ENCODE results near the gene PDCD1.

The PDCD1 gene

DNA sequence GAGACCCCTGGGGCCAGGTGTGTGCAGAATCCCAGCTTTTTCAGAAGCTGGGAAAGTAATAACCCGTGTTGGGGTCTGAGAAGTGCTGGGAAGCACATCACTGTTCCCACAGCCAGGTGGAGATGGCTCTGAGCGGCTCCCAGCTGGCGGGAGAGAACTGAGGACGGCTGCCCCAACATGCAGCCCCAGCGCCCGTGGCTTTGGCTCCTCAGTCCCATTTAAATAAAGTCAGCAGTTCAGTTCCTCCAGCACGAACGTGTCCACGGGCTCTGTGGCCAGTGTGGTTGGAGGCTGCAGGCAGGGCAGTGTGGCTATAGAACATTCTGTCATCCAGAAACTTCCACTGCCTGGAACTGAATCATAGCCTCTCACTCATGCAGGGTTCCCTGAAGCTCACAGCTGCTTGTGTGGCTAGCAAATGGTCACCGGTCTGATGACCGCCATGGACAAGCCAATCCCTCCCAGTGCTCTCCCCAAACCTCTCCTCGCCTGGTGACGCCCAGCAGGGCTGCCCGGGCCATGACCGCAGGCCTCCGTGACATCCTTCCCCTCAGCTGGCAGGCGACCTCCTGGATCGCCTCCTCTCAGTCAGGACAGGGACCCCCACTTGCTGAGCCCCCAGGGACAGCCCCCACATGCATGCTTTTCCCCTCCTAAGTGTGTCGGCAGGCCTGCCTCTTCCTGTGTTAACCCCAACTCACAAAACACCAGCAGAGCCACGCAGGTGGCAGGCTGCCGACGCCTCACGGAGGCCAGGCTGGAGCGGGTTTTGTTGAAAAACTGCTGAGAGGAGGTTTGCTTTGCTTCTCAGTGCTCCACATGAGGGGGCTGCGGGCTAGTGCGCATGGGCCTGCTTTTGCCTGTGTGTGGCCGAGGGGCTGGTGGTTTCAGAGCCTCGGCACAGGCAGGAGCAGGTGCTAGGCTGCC lies 12.2 kb upstream of the PDCD1 start:
- TF ChIP-seq, protein P1, sequence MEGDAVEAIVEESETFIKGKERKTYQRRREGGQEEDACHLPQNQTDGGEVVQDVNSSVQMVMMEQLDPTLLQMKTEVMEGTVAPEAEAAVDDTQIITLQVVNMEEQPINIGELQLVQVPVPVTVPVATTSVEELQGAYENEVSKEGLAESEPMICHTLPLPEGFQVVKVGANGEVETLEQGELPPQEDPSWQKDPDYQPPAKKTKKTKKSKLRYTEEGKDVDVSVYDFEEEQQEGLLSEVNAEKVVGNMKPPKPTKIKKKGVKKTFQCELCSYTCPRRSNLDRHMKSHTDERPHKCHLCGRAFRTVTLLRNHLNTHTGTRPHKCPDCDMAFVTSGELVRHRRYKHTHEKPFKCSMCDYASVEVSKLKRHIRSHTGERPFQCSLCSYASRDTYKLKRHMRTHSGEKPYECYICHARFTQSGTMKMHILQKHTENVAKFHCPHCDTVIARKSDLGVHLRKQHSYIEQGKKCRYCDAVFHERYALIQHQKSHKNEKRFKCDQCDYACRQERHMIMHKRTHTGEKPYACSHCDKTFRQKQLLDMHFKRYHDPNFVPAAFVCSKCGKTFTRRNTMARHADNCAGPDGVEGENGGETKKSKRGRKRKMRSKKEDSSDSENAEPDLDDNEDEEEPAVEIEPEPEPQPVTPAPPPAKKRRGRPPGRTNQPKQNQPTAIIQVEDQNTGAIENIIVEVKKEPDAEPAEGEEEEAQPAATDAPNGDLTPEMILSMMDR (IDR thresholded peaks at IDR 0.05; ENCODE audit: insufficient read depth, low read depth, low read length, missing control alignments): no peak
- no peak for DNase-seq (ENCODE audit: low read depth)

DNA sequence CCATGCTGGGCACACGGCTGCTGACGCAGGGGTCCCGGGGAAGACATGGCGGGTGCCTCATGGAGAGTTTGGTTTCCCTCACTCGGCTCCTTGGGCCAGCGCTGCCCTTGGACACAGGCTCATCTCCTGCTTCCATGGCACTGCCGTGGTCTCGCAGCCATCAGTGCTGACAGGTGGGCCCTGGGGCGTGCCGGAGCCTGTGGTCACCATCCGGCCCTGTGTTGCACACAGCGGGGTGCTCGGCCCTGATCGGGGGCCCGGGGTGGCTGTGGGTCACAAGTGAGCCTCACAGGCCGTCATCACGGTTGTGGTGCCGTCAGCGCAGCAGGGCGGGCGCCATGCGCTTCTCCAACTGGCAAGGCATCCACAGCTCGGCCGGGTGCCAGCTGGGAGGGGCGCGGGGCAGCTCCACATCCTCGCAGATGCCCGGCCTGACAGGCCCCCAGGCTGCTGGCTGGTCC lies 11.4 kb upstream of the PDCD1 start:
- TF ChIP-seq, protein P1 (IDR thresholded peaks at IDR 0.05; ENCODE audit: insufficient read depth, low read depth, low read length, missing control alignments): no peak
- H3K4me3 ChIP-seq (ENCODE audit: low read depth, low read length): no peak overlapping the region
- DNase-seq (ENCODE audit: low read depth): no peak

More for the DNA sequence above, 12.2 kb upstream of the PDCD1 start:
- no peak overlapping the region for H3K4me3 ChIP-seq (ENCODE audit: low read depth, low read length)

DNA sequence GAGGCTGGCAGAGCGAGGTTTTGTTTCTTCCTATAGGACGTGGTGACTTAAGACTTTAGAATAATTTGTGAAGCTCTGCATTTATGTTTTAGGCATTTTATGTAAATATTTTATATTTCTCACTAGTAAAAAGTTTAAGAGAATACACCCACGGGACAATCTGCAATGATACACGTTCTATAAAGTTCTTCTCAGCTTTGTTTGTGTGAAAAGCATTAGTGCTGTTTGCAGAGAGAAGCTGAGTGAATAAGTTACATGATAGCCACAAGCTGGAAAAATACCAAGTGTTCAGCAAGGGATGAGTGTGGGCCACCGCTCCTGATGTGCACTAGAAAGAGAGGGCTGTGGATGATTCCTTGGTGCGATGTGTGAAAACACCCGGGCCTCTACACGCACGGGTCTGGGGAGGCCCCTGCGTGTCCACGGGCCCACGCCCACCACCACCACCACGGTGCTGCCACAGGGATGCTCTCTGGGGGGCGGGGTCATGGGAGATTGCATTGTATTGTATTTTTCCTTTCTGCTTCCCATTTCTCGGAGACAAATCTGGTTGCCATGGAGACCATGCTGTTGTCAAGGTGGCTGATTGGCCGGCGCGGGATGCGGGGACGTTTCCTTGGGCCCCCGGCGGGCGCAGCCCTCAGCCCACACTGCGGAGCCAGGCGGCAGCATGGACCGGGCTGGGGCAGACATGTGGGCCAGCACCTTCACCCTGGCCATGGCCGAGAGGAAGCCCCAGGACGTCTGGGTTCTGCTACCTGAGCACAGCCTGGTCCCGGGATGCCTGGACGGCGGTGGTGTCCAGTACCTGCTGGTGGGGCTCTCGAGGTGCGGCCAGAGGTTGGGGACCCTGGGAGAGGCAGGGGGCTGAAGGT lies 10.6 kb upstream of the PDCD1 start, which contains the start of gene RTP5:
TSS of gene RTP5 (plus strand) at position 643 of the 875 bp plus-strand sequence. CDS start at position 671, 28 bp downstream.
- DNase-seq (ENCODE audit: low read depth): no peak
- no peak within 1 kb of the TSS for H3K4me3 ChIP-seq (ENCODE audit: low read depth, low read length)
- TF ChIP-seq, protein P1 (IDR thresholded peaks at IDR 0.05; ENCODE audit: insufficient read depth, low read depth, low read length, missing control alignments): no peak

DNA sequence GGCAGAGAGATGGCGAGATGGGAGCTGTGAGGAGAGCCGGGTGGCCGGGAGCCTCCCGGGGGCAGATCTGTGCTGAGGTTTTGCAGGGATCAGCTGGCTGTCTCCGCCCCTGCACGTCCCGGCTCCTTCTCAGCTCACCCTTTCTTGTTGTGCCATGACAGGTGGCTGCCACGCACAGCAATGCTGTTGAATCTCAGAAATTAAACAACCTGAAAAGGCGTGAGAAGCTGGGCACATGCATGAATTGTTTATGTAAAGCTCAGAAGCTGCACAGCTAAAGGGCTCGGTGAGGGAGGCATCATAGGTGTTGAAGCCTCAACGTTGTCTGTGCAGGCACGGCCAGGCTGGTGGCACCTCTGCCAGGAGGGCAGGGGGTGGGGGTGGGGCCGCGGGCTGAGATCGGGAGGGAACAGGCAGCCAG lies 10.0 kb upstream of the PDCD1 start:
- H3K4me3 ChIP-seq (ENCODE audit: low read depth, low read length): no peak overlapping the region
- TF ChIP-seq, protein P1 (IDR thresholded peaks at IDR 0.05; ENCODE audit: insufficient read depth, low read depth, low read length, missing control alignments): no peak
- DNase-seq (ENCODE audit: low read depth): no peak

DNA sequence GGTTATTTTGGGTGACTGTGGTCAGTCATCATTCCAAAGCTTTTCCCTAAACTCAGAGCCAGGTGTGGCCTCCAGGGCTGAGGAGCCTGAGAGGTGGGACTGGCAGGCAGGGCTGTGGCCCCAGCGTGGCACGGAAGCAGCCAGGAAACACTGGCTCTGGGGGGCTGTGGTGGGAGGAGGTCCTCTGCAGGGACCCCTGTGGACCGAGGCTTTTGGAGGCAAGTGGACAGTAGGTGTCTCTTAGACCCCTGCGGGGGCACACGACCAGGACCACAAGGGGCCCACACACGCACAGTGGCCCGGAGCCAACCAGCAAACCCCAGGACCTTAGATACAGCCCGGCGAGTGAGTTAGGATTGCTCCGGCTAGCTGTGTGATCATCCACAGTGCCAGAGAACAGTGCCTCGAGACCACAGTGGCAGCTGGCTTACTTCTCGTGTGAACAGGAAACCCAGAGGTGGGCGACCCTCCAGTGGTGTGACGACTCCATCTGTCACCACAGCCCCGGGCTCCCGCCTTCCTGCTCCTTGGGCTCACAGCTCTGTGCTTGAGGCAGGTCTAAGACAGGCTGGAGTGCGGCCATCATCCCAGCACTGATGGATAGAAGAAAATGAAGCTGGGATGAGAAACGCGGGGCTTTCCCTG lies 9.2 kb upstream of the PDCD1 start:
- DNase-seq (ENCODE audit: low read depth): no peak
- no peak overlapping the region for H3K4me3 ChIP-seq (ENCODE audit: low read depth, low read length)
- TF ChIP-seq, protein P1 (IDR thresholded peaks at IDR 0.05; ENCODE audit: insufficient read depth, low read depth, low read length, missing control alignments): no peak
